ENCODE measurements around the gene MYBBP1A. TPM values are rescaled to one million over a fixed set of nuclear protein-coding genes. Genes with fewer than 3 reads are reported as not detected.

The MYBBP1A gene
- total and polyA plus RNA-seq, 10 donors = 24.7 to 71.2 (median 51.5) TPM

DNA sequence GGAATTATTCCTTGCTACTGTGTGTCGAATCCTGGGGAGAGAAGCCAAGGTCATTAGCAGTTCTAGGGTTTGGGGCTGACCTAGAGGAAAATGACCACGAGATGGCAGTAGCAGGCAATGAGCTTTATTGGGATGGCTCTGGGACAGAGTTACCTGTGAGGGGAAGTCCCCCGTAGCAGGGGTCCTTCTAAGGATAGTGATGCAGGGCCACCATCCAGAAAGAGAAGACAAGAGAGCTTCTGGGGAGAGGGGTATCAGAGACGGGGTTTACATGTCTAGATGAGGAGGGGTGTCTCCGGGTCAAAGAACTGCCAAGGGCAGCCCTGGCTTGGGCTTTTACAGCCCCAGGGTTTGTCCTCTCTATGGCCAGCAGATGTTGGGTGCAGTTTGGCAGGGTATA lies 11.6 kb upstream of the MYBBP1A start:
- Histone ChIP-seq H3K27ac (no peak overlapping the region), H3K4me3 (no peak overlapping the region), H3K9me3 (no peaks in the 10 kb centered on the region), H3K36me3 (no peaks in the 10 kb centered on the region), H3K4me1 (peaks cover 6 to 29% (median 22%) of the 10 kb centered on the region in 6 donors), H3K27me3 (replicated peaks in 1 of 7) (peaks cover 0 to 4% (median 0%) of the 10 kb centered on the region in 7 donors)
- peak; percentile 61 for DNase-seq
- intact Hi-C loops (cut with DNase I; ENCODE audit: low total_unique reads) = loop anchor here (5.0 to 10.0 kb wide), 3 partner anchors 56 to 318 kb away; no protein-coding TSS in a partner anchor
- 27 to 46% (median 34%) methylated on average over 5 of the region's 5 CpGs for WGBS, 5 donors
- no peak for TF ChIP-seq POLR2A (IDR thresholded peaks at IDR 0.05)
- TF ChIP-seq, protein P1, sequence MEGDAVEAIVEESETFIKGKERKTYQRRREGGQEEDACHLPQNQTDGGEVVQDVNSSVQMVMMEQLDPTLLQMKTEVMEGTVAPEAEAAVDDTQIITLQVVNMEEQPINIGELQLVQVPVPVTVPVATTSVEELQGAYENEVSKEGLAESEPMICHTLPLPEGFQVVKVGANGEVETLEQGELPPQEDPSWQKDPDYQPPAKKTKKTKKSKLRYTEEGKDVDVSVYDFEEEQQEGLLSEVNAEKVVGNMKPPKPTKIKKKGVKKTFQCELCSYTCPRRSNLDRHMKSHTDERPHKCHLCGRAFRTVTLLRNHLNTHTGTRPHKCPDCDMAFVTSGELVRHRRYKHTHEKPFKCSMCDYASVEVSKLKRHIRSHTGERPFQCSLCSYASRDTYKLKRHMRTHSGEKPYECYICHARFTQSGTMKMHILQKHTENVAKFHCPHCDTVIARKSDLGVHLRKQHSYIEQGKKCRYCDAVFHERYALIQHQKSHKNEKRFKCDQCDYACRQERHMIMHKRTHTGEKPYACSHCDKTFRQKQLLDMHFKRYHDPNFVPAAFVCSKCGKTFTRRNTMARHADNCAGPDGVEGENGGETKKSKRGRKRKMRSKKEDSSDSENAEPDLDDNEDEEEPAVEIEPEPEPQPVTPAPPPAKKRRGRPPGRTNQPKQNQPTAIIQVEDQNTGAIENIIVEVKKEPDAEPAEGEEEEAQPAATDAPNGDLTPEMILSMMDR (IDR thresholded peaks at IDR 0.05 in 8 of 11, conservative IDR thresholded peaks at IDR 0.05 in 3 of 11) = peak; percentile 34 to 85 (median 72)

DNA sequence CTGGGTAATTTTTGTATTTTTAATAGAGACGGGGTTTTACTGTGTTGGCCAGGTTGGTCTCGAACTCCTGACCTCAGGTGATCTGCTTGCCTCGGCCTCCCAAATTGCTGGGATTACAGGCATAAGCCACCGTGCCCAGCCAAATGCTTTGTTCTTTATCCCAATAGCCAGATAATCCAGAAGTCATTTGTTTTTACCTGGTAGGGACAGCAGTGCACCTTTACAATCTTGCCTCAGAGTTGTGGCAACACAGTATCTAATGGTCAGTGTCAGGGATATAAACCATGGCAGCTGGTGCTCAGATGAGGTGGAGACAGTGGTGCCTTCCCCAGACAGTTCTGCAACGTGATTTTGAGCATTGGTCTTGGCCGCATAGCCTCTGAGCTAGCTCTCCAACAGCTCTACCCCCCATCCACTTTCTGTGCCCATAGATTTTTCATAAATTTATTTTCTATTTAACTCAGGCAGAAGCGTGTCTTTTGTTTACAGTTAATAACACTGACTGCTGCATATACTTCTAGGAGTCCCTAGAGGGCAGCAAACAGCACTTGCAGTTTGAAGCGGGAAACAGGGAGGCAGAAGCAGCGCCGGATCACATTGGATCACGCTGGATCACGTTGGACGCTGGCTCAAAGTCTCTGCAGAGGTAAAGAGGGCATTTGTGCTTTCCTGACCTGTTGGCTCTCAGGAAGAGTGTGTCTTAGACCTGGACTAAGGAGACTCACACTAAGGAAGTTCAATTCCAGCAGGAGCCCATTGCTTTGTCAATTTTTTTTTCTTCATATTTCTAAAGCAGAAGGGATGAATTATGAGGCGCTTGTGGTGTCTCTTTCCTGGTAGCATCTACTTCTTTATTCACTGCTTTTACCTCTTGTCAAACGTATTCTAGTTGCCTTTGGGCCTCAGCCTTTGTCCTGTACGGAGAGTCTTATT lies 10.3 kb upstream of the MYBBP1A start:
- TF ChIP-seq POLR2A (IDR thresholded peaks at IDR 0.05) = no peak
- TF ChIP-seq, protein P1 (IDR thresholded peaks at IDR 0.05 in 8 of 11, conservative IDR thresholded peaks at IDR 0.05 in 3 of 11) = peak; percentile 37 to 85 (median 75)
- no peaks in the 10 kb centered on the region for H3K27me3 ChIP-seq (replicated peaks in 1 of 7)
- peak overlapping the region in 1 of 8 donors; percentile 14 for H3K4me3 ChIP-seq
- no peaks in the 10 kb centered on the region for H3K36me3 ChIP-seq
- no peaks in the 10 kb centered on the region for H3K9me3 ChIP-seq
- WGBS, 5 donors = 33 to 37% (median 34%) methylated on average over 16 of the region's 16 CpGs
- DNase-seq = peak; percentile 77
- H3K27ac ChIP-seq = peak overlapping the region in 1 of 8 donors; percentile 30
- peaks cover 6 to 42% (median 25%) of the 10 kb centered on the region in 6 donors for H3K4me1 ChIP-seq
- intact Hi-C loops (cut with DNase I; ENCODE audit: low total_unique reads) = loop anchor here (5.0 to 10.0 kb wide), 3 partner anchors 57 to 319 kb away; no protein-coding TSS in a partner anchor

DNA sequence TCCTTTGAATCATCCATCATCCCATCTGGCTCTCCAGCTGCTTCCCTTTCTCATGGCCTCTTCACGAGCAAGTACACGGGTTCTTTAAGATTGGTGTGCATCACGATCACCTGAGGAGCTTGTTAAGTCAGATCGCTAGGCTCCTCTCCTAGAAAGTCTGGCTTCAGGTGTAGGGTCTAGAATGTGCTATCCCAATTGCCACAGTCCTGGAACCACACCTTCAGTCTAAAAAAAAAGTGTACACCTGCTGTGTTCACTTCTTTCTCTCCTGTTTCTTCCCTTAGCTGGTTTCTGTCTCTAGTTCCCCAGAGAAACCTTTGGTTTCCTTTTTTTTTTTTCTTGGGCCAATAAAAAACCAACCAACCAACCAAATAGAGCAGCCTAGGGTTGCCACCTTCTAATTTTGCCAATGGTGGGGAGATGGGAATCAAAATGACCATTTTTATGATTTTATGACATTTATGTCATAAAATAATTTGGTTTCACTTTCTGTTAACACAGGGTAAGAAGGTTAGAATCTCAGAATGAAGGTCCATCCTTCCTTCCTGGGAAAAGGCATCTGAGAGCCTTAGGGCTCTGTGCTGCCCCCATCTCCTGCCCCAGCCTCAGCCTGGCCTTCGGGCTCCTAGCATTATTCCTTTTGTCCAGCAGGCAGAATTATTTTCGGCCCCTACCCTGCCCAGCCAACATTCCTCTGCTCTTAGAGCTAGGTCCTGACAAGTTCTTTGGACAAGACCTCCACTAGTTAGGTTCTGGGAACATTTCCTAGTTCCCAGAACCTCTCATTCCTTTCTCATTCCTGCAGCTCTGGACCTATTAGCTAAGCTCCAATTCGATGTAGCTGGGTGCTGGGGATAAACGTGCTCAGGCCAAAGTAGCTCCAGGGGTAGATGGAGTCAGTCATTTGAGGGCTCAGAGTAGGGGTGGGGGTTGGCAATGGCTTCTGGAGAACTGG lies 7.1 kb upstream of the MYBBP1A start:
- Histone ChIP-seq H3K4me1 (peaks cover 6 to 47% (median 25%) of the 10 kb centered on the region in 6 donors), H3K27me3 (replicated peaks in 1 of 7) (no peaks in the 10 kb centered on the region), H3K9me3 (no peaks in the 10 kb centered on the region), H3K36me3 (no peaks in the 10 kb centered on the region), H3K4me3 (no peak overlapping the region), H3K27ac (peak overlapping the region in 4 of 8 donors; percentile 20 to 62 (median 30))
- DNase-seq = peak; percentile 18
- intact Hi-C loops (cut with DNase I; ENCODE audit: low total_unique reads) = loop anchor here (10.0 kb wide), 2 partner anchors 137 to 323 kb away; no protein-coding TSS in a partner anchor
- TF ChIP-seq POLR2AphosphoS5 (IDR thresholded peaks at IDR 0.05) (no peak), POLR2A (IDR thresholded peaks at IDR 0.05) (no peak)
- TF ChIP-seq, protein P1 (IDR thresholded peaks at IDR 0.05 in 8 of 11, conservative IDR thresholded peaks at IDR 0.05 in 3 of 11) = no peak
- 73 to 78% (median 74%) methylated on average over 8 of the region's 8 CpGs for WGBS, 5 donors
